GM12878 (cell line): ENCODE data around the gene POFUT1. TPM values are rescaled to one million over a fixed set of nuclear protein-coding genes. Genes with fewer than 3 reads are reported as not detected.

Source experiments
- ATF7 ChIP-seq: fragments of 450-650 bp; IDR thresholded peaks from 2 replicates; pipeline ENCODE4 v1.6.1; 2016; ENCODE audit warnings: low read depth, mild to moderate bottlenecking
- CEBPB ChIP-seq, 2 experiments: fragments of 150-350 bp in 1 of 2; IDR thresholded peaks; 2 replicates each; pipeline ENCODE4 v1.6.1; 2012 to 2014; ENCODE audit warnings: low read depth in 2 of 2, low read length in 2 of 2, borderline replicate concordance in 1 of 2, inconsistent platforms in 1 of 2
- EP300 ChIP-seq, 2 experiments: fragments of 150-350 bp in 1 of 2; IDR thresholded peaks; 2 replicates each; pipeline ENCODE4 v1.6.1; 2011 to 2012; ENCODE audit warnings: low read depth in 2 of 2, low read length in 2 of 2, borderline replicate concordance in 1 of 2, improper control_type of control experiment in 1 of 2, inconsistent platforms in 1 of 2; ENCODE audit not compliant: control insufficient read depth in 1 of 2
- FOXK2 ChIP-seq: fragments of 450-650 bp; IDR thresholded peaks from 2 replicates; pipeline ENCODE4 v1.6.1; 2017; ENCODE audit warnings: mild to moderate bottlenecking, moderate library complexity
- IKZF1 ChIP-seq: fragments of 450-650 bp; conservative IDR thresholded peaks from 2 replicates; pipeline ENCODE4 v1.6.1; 2017; ENCODE audit warnings: antibody characterized with exemption, mild to moderate bottlenecking
- IKZF2 ChIP-seq, 2 experiments: fragments of 450-650 bp; IDR thresholded peaks; 2 replicates each; pipeline ENCODE4 v1.6.1; 2017; ENCODE audit warnings: mild to moderate bottlenecking in 2 of 2, moderate library complexity in 2 of 2
- MEF2A ChIP-seq: IDR thresholded peaks from 2 replicates; pipeline ENCODE4 v1.6.1; 2011; ENCODE audit warnings: low read depth, mild to moderate bottlenecking, low read length, moderate library complexity; ENCODE audit not compliant: insufficient read depth
- MEF2B ChIP-seq: fragments of 450-650 bp; IDR thresholded peaks from 2 replicates; pipeline ENCODE4 v1.6.1; 2018; ENCODE audit warnings: mild to moderate bottlenecking, moderate library complexity; ENCODE audit not compliant: partially characterized antibody, poor library complexity, severe bottlenecking
- MXI1 ChIP-seq: fragments of 150-350 bp; IDR thresholded peaks from 2 replicates; pipeline ENCODE4 v1.6.1; 2011; ENCODE audit warnings: low read depth, mild to moderate bottlenecking, inconsistent platforms, low read length, improper control_type of control experiment
- NBN ChIP-seq: fragments of 450-650 bp; IDR thresholded peaks from 2 replicates; pipeline ENCODE4 v1.6.1; 2016
- NFIC ChIP-seq: IDR thresholded peaks from 2 replicates; pipeline ENCODE4 v1.6.1; 2012; ENCODE audit warnings: low read depth, mild to moderate bottlenecking, inconsistent platforms, low read length, moderate library complexity
- NR2C1 ChIP-seq: fragments of 450-650 bp; IDR thresholded peaks from 2 replicates; pipeline ENCODE4 v1.6.1; 2017; ENCODE audit warnings: antibody characterized with exemption, mild to moderate bottlenecking, moderate library complexity
- PML ChIP-seq: IDR thresholded peaks from 2 replicates; pipeline ENCODE4 v1.6.1; 2012; ENCODE audit warnings: low read length, inconsistent platforms
- POLR2A ChIP-seq: IDR thresholded peaks from 2 replicates; pipeline ENCODE4 v1.6.1; 2011; ENCODE audit warnings: low read depth, mild to moderate bottlenecking, low read length
- POLR2AphosphoS5 ChIP-seq: IDR thresholded peaks from 2 replicates; pipeline ENCODE4 v1.6.1; 2011; ENCODE audit warnings: mild to moderate bottlenecking, low read length, inconsistent platforms
- SIX5 ChIP-seq: IDR thresholded peaks from 2 replicates; pipeline ENCODE4 v1.6.1; 2011; ENCODE audit warnings: mild to moderate bottlenecking, low read depth, low read length, moderate library complexity; ENCODE audit not compliant: severe bottlenecking
- TAF1 ChIP-seq: IDR thresholded peaks from 2 replicates; pipeline ENCODE4 v1.6.1; 2011; ENCODE audit warnings: mild to moderate bottlenecking, low read depth, low read length, borderline replicate concordance
- TCF3 ChIP-seq: IDR thresholded peaks from 2 replicates; pipeline ENCODE4 v1.6.1; 2012; ENCODE audit warnings: low read depth, mild to moderate bottlenecking, low read length, borderline replicate concordance; ENCODE audit not compliant: insufficient read depth
- YY1 ChIP-seq: IDR thresholded peaks from 2 replicates; pipeline ENCODE4 v1.6.1; 2011; ENCODE audit warnings: low read depth, mild to moderate bottlenecking, low read length
- ZNF217 ChIP-seq: fragments of 450-650 bp; IDR thresholded peaks from 2 replicates; pipeline ENCODE4 v1.6.1; 2017; ENCODE audit warnings: antibody characterized with exemption, mild to moderate bottlenecking
- ZNF274 ChIP-seq: IDR thresholded peaks from one replicate; pipeline ENCODE4 v1.8.0; 2011; ENCODE audit not compliant: insufficient read length, insufficient read depth
- polyA plus RNA-seq, 11 experiments: library from polyadenylated mRNA; depleted of rRNA in 4 of 11; unstranded in 6 of 11; stranded (reverse) in 5 of 11; fragments of >200 nt; fragmentation: Nextera tagmentation in 4 of 11; fragmentation: Illumina TruSeq in 1 of 11; extraction: Ambion mirVana in 4 of 11; extraction: Trizol in 1 of 11; gene quantifications; 1 replicate in 1 of 11; 2 replicates in 10 of 11; pipeline versions ENCODE4 v1.2.1 to v1.2.3, GENCODE V29; 2011 to 2016; ENCODE audit warnings: inconsistent platforms in 2 of 11, missing spikeins in 2 of 11, low read depth in 1 of 11
- total RNA-seq, 4 experiments: library from RNA; depleted of rRNA in 3 of 4; stranded (reverse); fragments of >200 nt in 3 of 4; fragmentation: Illumina TruSeq in 1 of 4; extraction: Trizol in 1 of 4; gene quantifications; 2 replicates each; pipeline versions ENCODE4 v1.2.1 to v1.2.3, GENCODE V29; 2013 to 2021
- TF ChIP-seq, protein P1 (sequence below): fragments of 450-650 bp; IDR thresholded peaks from 2 replicates; pipeline ENCODE4 v1.6.1; 2017; ENCODE audit warnings: mild to moderate bottlenecking, low read depth, inconsistent platforms; ENCODE audit not compliant: poor library complexity, severe bottlenecking
- TF ChIP-seq, protein P2 (sequence below): fragments of 450-650 bp; IDR thresholded peaks from 2 replicates; pipeline ENCODE4 v1.6.1; 2016; ENCODE audit warnings: mild to moderate bottlenecking
- TF ChIP-seq, protein P3 (sequence below): fragments of 450-650 bp; IDR thresholded peaks from 2 replicates; pipeline ENCODE4 v1.6.1; 2016; ENCODE audit warnings: mild to moderate bottlenecking
- TF ChIP-seq, protein P4 (sequence below): IDR thresholded peaks from 2 replicates; pipeline ENCODE4 v1.6.1; 2011; ENCODE audit warnings: mild to moderate bottlenecking, low read depth, low read length, moderate library complexity; ENCODE audit not compliant: insufficient replicate concordance

Gene POFUT1
- total and polyA plus RNA-seq, 10 of the 15 experiments (the other 5 are each of a cell fraction or from before 2014, with no cell fraction given): 2.6 to 33.4 (median 23.1) TPM

DNA sequence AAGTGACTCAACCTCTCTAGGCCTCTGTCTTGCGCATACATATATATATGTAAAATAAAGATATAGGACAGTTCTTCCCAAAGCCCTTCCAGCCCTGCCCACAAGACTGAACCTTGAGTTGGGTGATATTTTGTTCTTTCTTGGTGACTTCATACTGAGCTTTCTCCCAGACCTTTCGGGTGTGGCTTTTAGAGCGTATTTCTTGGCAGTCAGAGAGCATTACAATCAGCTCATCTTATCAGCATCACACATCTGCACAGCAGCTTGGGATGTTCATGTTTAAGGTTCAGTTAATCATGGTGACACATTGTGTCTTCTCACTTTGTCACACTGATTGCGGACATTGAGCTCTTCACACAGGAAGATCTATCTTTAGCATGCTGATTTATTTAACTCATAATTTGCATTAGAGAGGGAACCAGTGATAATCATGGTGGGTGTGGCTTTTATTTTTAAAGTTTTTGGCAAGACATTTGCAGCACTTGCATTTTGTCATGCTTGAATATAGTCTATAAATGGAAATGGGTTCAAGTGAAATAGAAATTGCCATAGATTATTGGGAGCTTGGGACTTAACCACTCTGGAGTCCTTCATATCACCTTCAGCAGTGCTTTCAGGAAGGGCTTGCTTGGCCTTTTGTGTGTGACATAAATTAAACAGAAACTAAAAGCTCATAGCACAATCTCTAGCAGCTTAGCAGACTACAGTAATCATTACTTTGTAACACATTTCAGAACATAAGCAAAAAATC lies 78.1 kb downstream of the POFUT1 start (continued):
- TF ChIP-seq, protein P1, sequence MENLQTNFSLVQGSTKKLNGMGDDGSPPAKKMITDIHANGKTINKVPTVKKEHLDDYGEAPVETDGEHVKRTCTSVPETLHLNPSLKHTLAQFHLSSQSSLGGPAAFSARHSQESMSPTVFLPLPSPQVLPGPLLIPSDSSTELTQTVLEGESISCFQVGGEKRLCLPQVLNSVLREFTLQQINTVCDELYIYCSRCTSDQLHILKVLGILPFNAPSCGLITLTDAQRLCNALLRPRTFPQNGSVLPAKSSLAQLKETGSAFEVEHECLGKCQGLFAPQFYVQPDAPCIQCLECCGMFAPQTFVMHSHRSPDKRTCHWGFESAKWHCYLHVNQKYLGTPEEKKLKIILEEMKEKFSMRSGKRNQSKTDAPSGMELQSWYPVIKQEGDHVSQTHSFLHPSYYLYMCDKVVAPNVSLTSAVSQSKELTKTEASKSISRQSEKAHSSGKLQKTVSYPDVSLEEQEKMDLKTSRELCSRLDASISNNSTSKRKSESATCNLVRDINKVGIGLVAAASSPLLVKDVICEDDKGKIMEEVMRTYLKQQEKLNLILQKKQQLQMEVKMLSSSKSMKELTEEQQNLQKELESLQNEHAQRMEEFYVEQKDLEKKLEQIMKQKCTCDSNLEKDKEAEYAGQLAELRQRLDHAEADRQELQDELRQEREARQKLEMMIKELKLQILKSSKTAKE: peak; percentile 53
- peak; percentile 8 to 28; a peak in 1 of 4 replicates for TF ChIP-seq IKZF2 (IDR thresholded peaks at IDR 0.05)
- TF ChIP-seq, protein P2, sequence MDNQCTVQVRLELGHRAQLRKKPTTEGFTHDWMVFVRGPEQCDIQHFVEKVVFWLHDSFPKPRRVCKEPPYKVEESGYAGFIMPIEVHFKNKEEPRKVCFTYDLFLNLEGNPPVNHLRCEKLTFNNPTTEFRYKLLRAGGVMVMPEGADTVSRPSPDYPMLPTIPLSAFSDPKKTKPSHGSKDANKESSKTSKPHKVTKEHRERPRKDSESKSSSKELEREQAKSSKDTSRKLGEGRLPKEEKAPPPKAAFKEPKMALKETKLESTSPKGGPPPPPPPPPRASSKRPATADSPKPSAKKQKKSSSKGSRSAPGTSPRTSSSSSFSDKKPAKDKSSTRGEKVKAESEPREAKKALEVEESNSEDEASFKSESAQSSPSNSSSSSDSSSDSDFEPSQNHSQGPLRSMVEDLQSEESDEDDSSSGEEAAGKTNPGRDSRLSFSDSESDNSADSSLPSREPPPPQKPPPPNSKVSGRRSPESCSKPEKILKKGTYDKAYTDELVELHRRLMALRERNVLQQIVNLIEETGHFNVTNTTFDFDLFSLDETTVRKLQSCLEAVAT: 0 out of 2 replicates have a peak, but pooled peaks have one; percentile 15
- TF ChIP-seq TAF1: 0 out of 2 replicates have a peak, but pooled peaks have one; percentile 51
- peak; percentile 49; the same call in 1 of the 2 replicates for TF ChIP-seq POLR2AphosphoS5
- TF ChIP-seq PML: peak; percentile 56; the same call in 1 of the 2 replicates
- peak; percentile 21; the same call in 1 of the 2 replicates for TF ChIP-seq YY1
- TF ChIP-seq ATF7: peak; percentile 69
- TF ChIP-seq TCF3: peak; percentile 43; the same call in 1 of the 2 replicates
- peak; percentile 39 for TF ChIP-seq NFIC
- peak; percentile 62; the same call in 1 of the 2 replicates for TF ChIP-seq MXI1
- TF ChIP-seq, protein P3, sequence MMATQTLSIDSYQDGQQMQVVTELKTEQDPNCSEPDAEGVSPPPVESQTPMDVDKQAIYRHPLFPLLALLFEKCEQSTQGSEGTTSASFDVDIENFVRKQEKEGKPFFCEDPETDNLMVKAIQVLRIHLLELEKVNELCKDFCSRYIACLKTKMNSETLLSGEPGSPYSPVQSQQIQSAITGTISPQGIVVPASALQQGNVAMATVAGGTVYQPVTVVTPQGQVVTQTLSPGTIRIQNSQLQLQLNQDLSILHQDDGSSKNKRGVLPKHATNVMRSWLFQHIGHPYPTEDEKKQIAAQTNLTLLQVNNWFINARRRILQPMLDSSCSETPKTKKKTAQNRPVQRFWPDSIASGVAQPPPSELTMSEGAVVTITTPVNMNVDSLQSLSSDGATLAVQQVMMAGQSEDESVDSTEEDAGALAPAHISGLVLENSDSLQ: peak; percentile 75
- TF ChIP-seq SIX5: no peak
- TF ChIP-seq NR2C1: no peak
- peak; percentile 87 for TF ChIP-seq MEF2A
- TF ChIP-seq NBN: 0 out of 2 replicates have a peak, but pooled peaks have one; percentile 70
- no peak for TF ChIP-seq ZNF274
- TF ChIP-seq IKZF1: peak; percentile 35; the same call in 1 of the 2 replicates
- TF ChIP-seq POLR2A: peak; percentile 65
- TF ChIP-seq EP300 (IDR thresholded peaks at IDR 0.05; ENCODE audit: borderline replicate concordance in 1 of 2, control insufficient read depth in 1 of 2, low read depth in 2 of 2, low read length in 2 of 2): peak in 1 of 2 experiments; percentile 44; a peak in 1 of 4 replicates
- TF ChIP-seq FOXK2: no peak
- TF ChIP-seq CEBPB (IDR thresholded peaks at IDR 0.05; ENCODE audit: borderline replicate concordance in 1 of 2, low read depth in 2 of 2, low read length in 2 of 2): 0 out of 4 replicates have a peak, but pooled peaks of 1 of the 2 experiments have one; percentile 47
- TF ChIP-seq ZNF217: peak; percentile 39; the same call in 1 of the 2 replicates
- TF ChIP-seq, protein P4, sequence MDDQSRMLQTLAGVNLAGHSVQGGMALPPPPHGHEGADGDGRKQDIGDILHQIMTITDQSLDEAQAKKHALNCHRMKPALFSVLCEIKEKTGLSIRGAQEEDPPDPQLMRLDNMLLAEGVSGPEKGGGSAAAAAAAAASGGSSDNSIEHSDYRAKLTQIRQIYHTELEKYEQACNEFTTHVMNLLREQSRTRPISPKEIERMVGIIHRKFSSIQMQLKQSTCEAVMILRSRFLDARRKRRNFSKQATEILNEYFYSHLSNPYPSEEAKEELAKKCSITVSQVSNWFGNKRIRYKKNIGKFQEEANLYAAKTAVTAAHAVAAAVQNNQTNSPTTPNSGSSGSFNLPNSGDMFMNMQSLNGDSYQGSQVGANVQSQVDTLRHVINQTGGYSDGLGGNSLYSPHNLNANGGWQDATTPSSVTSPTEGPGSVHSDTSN: peak; percentile 70
- TF ChIP-seq MEF2B: peak; percentile 75
